HCT116 (cell line): ENCODE measurements around the gene MTFR1L. TPM values are rescaled to one million over a fixed set of nuclear protein-coding genes. Genes with fewer than 3 reads are reported as not detected.
A peak's percentile ranks its signal among the peaks of the same experiment; 100 is the strongest.

Experiments used
- ATAC-seq: fragments of 200-7000 bp; cut with Tn5 transposase; 2 replicates; pipeline ENCODE4 v1.9.1; 2020; ENCODE audit warnings: mild to moderate bottlenecking, moderate library complexity
- BruUV-seq: library from RNA; stranded (reverse); fragments of 400-500 nt; replicated peaks from 2 replicates; lab custom pipeline; 2021; lab: Mats Ljungman, UMichigan
- CTCF ChIA-PET: fragments of 300-600 bp; sonication (Branson Sonifier 250); formaldehyde crosslinking; loops from one replicate; lab custom pipeline; 2021; ENCODE audit warnings: antibody characterized with exemption; lab: Charles Lee
- POLR2A ChIA-PET: fragments of 300-600, 350-600 bp; sonication (Branson Sonifier 250); formaldehyde crosslinking; loops from one replicate; lab custom pipeline; 2021; ENCODE audit warnings: antibody characterized with exemption; lab: Charles Lee
- RAD21 ChIA-PET, 2 experiments: fragments of 300-600 bp; sonication (Branson Sonifier 250); formaldehyde crosslinking; loops; one replicate each; lab custom pipeline; 2023; ENCODE audit warnings: low total read pairs in 2 of 2; ENCODE audit not compliant: uncharacterized antibody in 2 of 2, unreplicated experiment in 2 of 2, low non-redundant PET in 1 of 2; lab: Charles Lee
- DNase-seq: peaks from one replicate; pipeline ENCODE4 v3.0.0-alpha.2; 2010; ENCODE audit warnings: low read depth, low spot score
- H2AFZ ChIP-seq: fragments of 200-600 bp; shearing (Covaris generic), sonication (generic); 2 replicates; pipeline ENCODE4 v1.6.1; 2017; ENCODE audit warnings: low read depth, mixed run types, mixed read lengths, antibody characterized with exemption, low read length; ENCODE audit not compliant: poor library complexity, severe bottlenecking
- H3K27ac ChIP-seq: 2 replicates; pipeline ENCODE4 v1.5.1; 2012; ENCODE audit warnings: low read depth, low read length
- H3K27me3 ChIP-seq: fragments of 200-600 bp; sonication (generic); 2 replicates; pipeline ENCODE4 v1.6.1; 2016; ENCODE audit warnings: mixed run types, low read length, mixed read lengths; ENCODE audit not compliant: insufficient read depth
- H3K36me3 ChIP-seq, 2 experiments: fragments of 200-500 bp in 1 of 2; fragments of 200-600 bp in 1 of 2; sonication (Bioruptor generic) in 1 of 2; sonication (generic) in 1 of 2; 2 replicates each; pipeline versions ENCODE4 v1.5.1 to v1.6.1; 2014 to 2016; ENCODE audit warnings: low read length in 2 of 2, inconsistent platforms in 1 of 2, mixed read lengths in 1 of 2, mixed run types in 1 of 2; ENCODE audit not compliant: insufficient read depth in 2 of 2, control insufficient read depth in 1 of 2
- H3K4me1 ChIP-seq, 2 experiments: fragments of 200-600 bp in 1 of 2; sonication (generic) in 1 of 2; 2 replicates each; pipeline versions ENCODE4 v1.5.1 to v1.6.1; 2012 to 2017; ENCODE audit warnings: low read length in 2 of 2, inconsistent platforms in 1 of 2, mild to moderate bottlenecking in 1 of 2, mixed read lengths in 1 of 2, mixed run types in 1 of 2, moderate library complexity in 1 of 2; ENCODE audit not compliant: insufficient read depth in 2 of 2, control insufficient read depth in 1 of 2
- H3K4me2 ChIP-seq: fragments of 200-600 bp; sonication (generic); 2 replicates; pipeline ENCODE4 v1.6.1; 2017; ENCODE audit warnings: mixed run types, low read length, mixed read lengths
- H3K4me3 ChIP-seq, 2 experiments: fragments of 200-600 bp in 1 of 2; sonication (generic) in 1 of 2; replicated peaks in 1 of 2; 2 replicates each; pipeline ENCODE4 v1.5.1; 2011 to 2016; ENCODE audit warnings: low read length in 2 of 2, control low read depth in 1 of 2, low read depth in 1 of 2, mild to moderate bottlenecking in 1 of 2, mixed read lengths in 1 of 2, mixed run types in 1 of 2
- H3K79me2 ChIP-seq: fragments of 200-600 bp; sonication (generic); 2 replicates; pipeline ENCODE4 v1.6.1; 2017; ENCODE audit warnings: mild to moderate bottlenecking, mixed run types, low read length, moderate library complexity, mixed read lengths; ENCODE audit not compliant: insufficient read depth
- H3K9ac ChIP-seq: fragments of 200-600 bp; sonication (generic); 2 replicates; pipeline ENCODE4 v1.6.1; 2016; ENCODE audit warnings: low read length, mixed read lengths
- H3K9me2 ChIP-seq: fragments of 200-600 bp; sonication (generic), shearing (Covaris generic); 2 replicates; pipeline ENCODE4 v1.6.1; 2017; ENCODE audit warnings: mixed run types, mild to moderate bottlenecking, moderate library complexity; ENCODE audit not compliant: insufficient read depth
- H3K9me3 ChIP-seq, 2 experiments: fragments of 200-500 bp in 1 of 2; fragments of 200-600 bp in 1 of 2; sonication (Bioruptor generic) in 1 of 2; sonication (generic) in 1 of 2; 2 replicates each; pipeline ENCODE4 v1.6.1; 2014 to 2017; ENCODE audit warnings: low read length in 2 of 2, mixed read lengths in 2 of 2, inconsistent platforms in 1 of 2, low read depth in 1 of 2, mild to moderate bottlenecking in 1 of 2, mixed run types in 1 of 2, moderate library complexity in 1 of 2; ENCODE audit not compliant: control insufficient read depth in 1 of 2, insufficient read depth in 1 of 2
- H4K20me1 ChIP-seq: fragments of 200-600 bp; sonication (generic), shearing (Covaris generic); 2 replicates; pipeline ENCODE4 v1.6.1; 2017; ENCODE audit warnings: mixed run types, mild to moderate bottlenecking, moderate library complexity; ENCODE audit not compliant: insufficient read depth
- CEBPB ChIP-seq: IDR thresholded peaks from 2 replicates; pipeline ENCODE4 v1.6.1; 2012; ENCODE audit warnings: low read depth
- CTCF ChIP-seq, 3 experiments: fragments of 200-600 bp in 1 of 3; sonication (generic) in 1 of 3; IDR thresholded peaks in 2 of 3; conservative IDR thresholded peaks in 1 of 3; 2 replicates each; pipeline ENCODE4 v1.5.1; 2012 to 2017; ENCODE audit warnings: low read depth in 2 of 3, low read length in 2 of 3, antibody characterized with exemption in 1 of 3, borderline replicate concordance in 1 of 3, control low read depth in 1 of 3, mild to moderate bottlenecking in 1 of 3, mixed read lengths in 1 of 3, mixed run types in 1 of 3, moderate library complexity in 1 of 3; ENCODE audit not compliant: insufficient read depth in 1 of 3
- EZH2 ChIP-seq: fragments of 200-600 bp; sonication (generic); IDR thresholded peaks from 2 replicates; pipeline ENCODE4 v1.6.1; 2017; ENCODE audit warnings: antibody characterized with exemption, mixed run types
- EZH2phosphoT487 ChIP-seq: fragments of 200-600 bp; IDR thresholded peaks from 2 replicates; pipeline ENCODE4 v1.6.1; 2018; ENCODE audit warnings: antibody characterized with exemption, borderline replicate concordance
- FOSL1 ChIP-seq: IDR thresholded peaks from 2 replicates; pipeline ENCODE4 v1.6.1; 2012; ENCODE audit warnings: low read depth
- POLR2AphosphoS5 ChIP-seq: IDR thresholded peaks from 2 replicates; pipeline ENCODE4 v1.6.1; 2011; ENCODE audit warnings: mild to moderate bottlenecking, low read depth, low read length, moderate library complexity
- RAD21 ChIP-seq: IDR thresholded peaks from 2 replicates; pipeline ENCODE4 v1.6.1; 2012; ENCODE audit warnings: low read depth, mild to moderate bottlenecking
- REST ChIP-seq: IDR thresholded peaks from 2 replicates; pipeline ENCODE4 v1.6.1; 2012; ENCODE audit warnings: low read depth
- SIN3A ChIP-seq: IDR thresholded peaks from 2 replicates; pipeline ENCODE4 v1.6.1; 2012; ENCODE audit warnings: low read depth
- SP1 ChIP-seq: IDR thresholded peaks from 2 replicates; pipeline ENCODE4 v1.6.1; 2012; ENCODE audit warnings: low read depth
- TCF7L2 ChIP-seq: IDR thresholded peaks from 2 replicates; pipeline ENCODE4 v1.7.0; 2011; ENCODE audit warnings: borderline replicate concordance, inconsistent platforms; ENCODE audit not compliant: insufficient read depth, insufficient read length; ENCODE audit errors: extremely low read depth
- ZBTB33 ChIP-seq: IDR thresholded peaks from 2 replicates; pipeline ENCODE4 v1.6.1; 2011; ENCODE audit warnings: mild to moderate bottlenecking, low read length, moderate library complexity; ENCODE audit not compliant: insufficient replicate concordance; ENCODE audit errors: extremely low read depth
- intact Hi-C: fragments of 100-400 bp; cut with micrococcal nuclease; formaldehyde crosslinking; loops from 2 replicates; pipeline ENCODE4 v1.10.0; 2022
- total RNA-seq: library from RNA; stranded (reverse); gene quantifications from one replicate; pipeline ENCODE4 v1.2.1, GENCODE V29; 2021; ENCODE audit not compliant: unreplicated experiment

The MTFR1L gene
- total RNA-seq, 1 experiment from 2014 or later = 35.8 TPM

- Histone ChIP-seq H3K4me1 (peaks cover 18 to 33% of the 10 kb centered on the region in 2 experiments; a peak in 3 of 4 replicates), H4K20me1 (no peaks in the 10 kb centered on the region), H3K9me2 (no peaks in the 10 kb centered on the region), H3K9ac (no peak overlapping the region), H3K79me2 (peaks cover 33% of the 10 kb centered on the region; the same call in 1 of the 2 replicates), H3K4me3 (no peak overlapping the region; a peak in 1 of 4 replicates), H3K9me3 (no peaks in the 10 kb centered on the region), H3K4me2 (peak overlapping the region; percentile 91), H2AFZ (no peak overlapping the region), H3K27ac (no peak overlapping the region), H3K36me3 (peaks cover 0 to 3% of the 10 kb centered on the region in 2 experiments; a peak in 1 of 4 replicates), H3K27me3 (no peaks in the 10 kb centered on the region)
- ChIA-PET POLR2A (no interaction called here), CTCF (no interaction called here), RAD21 (no interaction called here)
- intact Hi-C loops = no loop called here
- no TSS peak for BruUV-seq
- no peak for DNase-seq
- no peak for TF ChIP-seq REST
- no peak for ATAC-seq
Observed at GRCh38 chr1:25821630-25822091, 1.9 kb downstream of the MTFR1L start.

- Histone ChIP-seq H3K9me2 (no peaks in the 10 kb centered on the region), H4K20me1 (no peaks in the 10 kb centered on the region), H2AFZ (no peak overlapping the region), H3K4me2 (no peak overlapping the region), H3K4me3 (no peak overlapping the region), H3K9me3 (no peaks in the 10 kb centered on the region), H3K27me3 (no peaks in the 10 kb centered on the region), H3K9ac (no peak overlapping the region), H3K36me3 (peaks cover 19 to 30% of the 10 kb centered on the region in 2 experiments; a peak in 3 of 4 replicates), H3K27ac (no peak overlapping the region), H3K4me1 (peaks cover 4 to 14% of the 10 kb centered on the region in 2 experiments; a peak in 1 of 4 replicates), H3K79me2 (peaks cover 26% of the 10 kb centered on the region; the same call in 1 of the 2 replicates)
- ATAC-seq (no peak), DNase-seq (no peak)
- BruUV-seq = no TSS peak
- ChIA-PET RAD21 (no interaction called here), CTCF (no interaction called here), POLR2A (no interaction called here)
- intact Hi-C loops = no loop called here
- TF ChIP-seq CTCF (IDR thresholded peaks at IDR 0.05 in 2 of 3, conservative IDR thresholded peaks at IDR 0.05 in 1 of 3; ENCODE audit: borderline replicate concordance in 1 of 3, insufficient read depth in 1 of 3, low read depth in 2 of 3, low read length in 2 of 3) = no peak
- TF ChIP-seq EZH2 = no peak
- no peak for TF ChIP-seq FOSL1
- TF ChIP-seq POLR2AphosphoS5 = no peak
- TF ChIP-seq TCF7L2 = no peak
- TF ChIP-seq SP1 = no peak
- no peak for TF ChIP-seq EZH2phosphoT487
- TF ChIP-seq CEBPB = no peak
- no peak for TF ChIP-seq SIN3A
- TF ChIP-seq ZBTB33 = no peak
- TF ChIP-seq RAD21 = no peak
Observed at GRCh38 chr1:25825605-25826004, 5.9 kb downstream of the MTFR1L start.
